BE2C (cell line): ENCODE results near the gene PRRG1.

Experiments
- DNase-seq: peaks from one replicate; pipeline ENCODE4 v3.0.0-alpha.2; 2020
- H3K27me3 ChIP-seq: fragments of 250-450 bp; sonication (Bioruptor Pico); 2 replicates; pipeline ENCODE4 v1.5.1; 2020; ENCODE audit warnings: mild to moderate bottlenecking
- H3K36me3 ChIP-seq: fragments of 250-450 bp; sonication (Bioruptor Pico); 2 replicates; pipeline ENCODE4 v1.5.1; 2020; ENCODE audit warnings: mild to moderate bottlenecking
- H3K4me1 ChIP-seq: fragments of 250-450 bp; sonication (Bioruptor Pico); 2 replicates; pipeline ENCODE4 v1.5.1; 2020
- H3K4me3 ChIP-seq: 2 replicates; pipeline ENCODE4 v1.5.1; 2011; ENCODE audit warnings: low read depth, low read length
- H3K9me3 ChIP-seq: fragments of 250-450 bp; sonication (Bioruptor Pico); 2 replicates; pipeline ENCODE4 v1.5.1; 2020
- CTCF ChIP-seq: IDR thresholded peaks from 2 replicates; pipeline ENCODE4 v1.5.1; 2012; ENCODE audit warnings: mild to moderate bottlenecking, low read depth, low read length

Gene PRRG1

GRCh38 chrX:37504991-37505390 is 155.8 kb downstream of the PRRG1 start:
- no peaks in the 10 kb centered on the region for H3K27me3 ChIP-seq

More at GRCh38 chrX:37504991-37505390, 155.8 kb downstream of the PRRG1 start:
- DNase-seq: no peak
- Histone ChIP-seq H3K36me3 (no peaks in the 10 kb centered on the region), H3K9me3 (no peaks in the 10 kb centered on the region), H3K4me3 (no peak overlapping the region), H3K4me1 (no peaks in the 10 kb centered on the region)
- no peak for TF ChIP-seq CTCF
